Suppressor macrophage treated with lipopolysaccharide for 1 hour (primary cell): ENCODE measurements around the gene GOLGA2.

Source experiments
- DNase-seq, 3 donors: peaks; one replicate each; pipeline ENCODE4 v3.0.0-alpha.2; 2020 to 2022

GOLGA2 gene, protein sequence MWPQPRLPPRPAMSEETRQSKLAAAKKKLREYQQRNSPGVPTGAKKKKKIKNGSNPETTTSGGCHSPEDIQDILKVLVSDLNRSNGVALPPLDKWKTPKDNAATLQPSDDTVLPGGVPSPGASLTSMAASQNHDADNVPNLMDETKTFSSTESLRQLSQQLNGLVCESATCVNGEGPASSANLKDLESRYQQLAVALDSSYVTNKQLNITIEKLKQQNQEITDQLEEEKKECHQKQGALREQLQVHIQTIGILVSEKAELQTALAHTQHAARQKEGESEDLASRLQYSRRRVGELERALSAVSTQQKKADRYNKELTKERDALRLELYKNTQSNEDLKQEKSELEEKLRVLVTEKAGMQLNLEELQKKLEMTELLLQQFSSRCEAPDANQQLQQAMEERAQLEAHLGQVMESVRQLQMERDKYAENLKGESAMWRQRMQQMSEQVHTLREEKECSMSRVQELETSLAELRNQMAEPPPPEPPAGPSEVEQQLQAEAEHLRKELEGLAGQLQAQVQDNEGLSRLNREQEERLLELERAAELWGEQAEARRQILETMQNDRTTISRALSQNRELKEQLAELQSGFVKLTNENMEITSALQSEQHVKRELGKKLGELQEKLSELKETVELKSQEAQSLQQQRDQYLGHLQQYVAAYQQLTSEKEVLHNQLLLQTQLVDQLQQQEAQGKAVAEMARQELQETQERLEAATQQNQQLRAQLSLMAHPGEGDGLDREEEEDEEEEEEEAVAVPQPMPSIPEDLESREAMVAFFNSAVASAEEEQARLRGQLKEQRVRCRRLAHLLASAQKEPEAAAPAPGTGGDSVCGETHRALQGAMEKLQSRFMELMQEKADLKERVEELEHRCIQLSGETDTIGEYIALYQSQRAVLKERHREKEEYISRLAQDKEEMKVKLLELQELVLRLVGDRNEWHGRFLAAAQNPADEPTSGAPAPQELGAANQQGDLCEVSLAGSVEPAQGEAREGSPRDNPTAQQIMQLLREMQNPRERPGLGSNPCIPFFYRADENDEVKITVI

GRCh38 chr9:128275198-128276007 is at the start of gene GOLGA2:
Gene GOLGA2, minus strand, starts transcription at chr9:128276007. Its CDS starts 31 bp downstream, at chr9:128275976.
- peak in 2 of 3 donors; percentile 35 to 47 for DNase-seq

DNA sequence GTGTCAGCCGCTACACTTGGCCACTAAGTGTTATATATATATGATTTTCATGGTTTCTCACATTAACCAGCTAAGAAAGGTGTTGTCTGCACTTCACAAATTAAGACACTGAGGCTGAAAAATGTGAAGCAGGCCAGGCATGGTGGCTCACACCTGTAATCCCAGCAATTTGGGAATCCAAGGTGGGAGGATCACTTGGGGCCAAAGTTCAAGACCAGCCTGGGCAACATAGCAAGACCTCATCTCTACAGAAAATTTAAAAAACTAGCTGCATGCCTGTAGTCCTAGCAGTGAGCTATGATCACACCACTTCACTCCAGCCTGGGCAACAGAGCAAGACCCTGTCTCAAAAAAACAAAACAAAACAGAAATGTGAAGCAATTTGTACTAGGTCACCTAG is 48.6 kb upstream of the GOLGA2 start:
- DNase-seq, result no peak

DNA sequence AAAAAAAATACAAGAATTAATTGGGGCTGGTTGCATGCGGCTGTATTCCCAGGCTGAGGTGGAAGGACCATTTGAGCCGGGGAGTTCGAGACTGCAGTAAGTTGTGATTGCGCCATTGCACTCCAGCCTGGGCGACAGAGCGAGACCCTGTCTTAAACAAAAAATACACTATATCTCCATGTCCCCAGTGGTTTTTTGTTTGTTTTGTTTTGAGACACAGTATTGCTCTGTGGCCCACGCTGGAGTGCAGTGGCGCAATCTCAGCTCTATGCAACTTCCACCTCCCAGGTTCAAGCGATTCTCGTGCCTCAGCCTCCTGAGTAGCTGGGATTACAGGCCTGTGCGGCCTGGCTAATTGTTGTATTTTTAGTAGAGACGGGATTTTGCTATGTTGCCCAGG is 48.0 kb upstream of the GOLGA2 start:
- peak in 2 of 3 donors; percentile 10 to 25 for DNase-seq

DNA sequence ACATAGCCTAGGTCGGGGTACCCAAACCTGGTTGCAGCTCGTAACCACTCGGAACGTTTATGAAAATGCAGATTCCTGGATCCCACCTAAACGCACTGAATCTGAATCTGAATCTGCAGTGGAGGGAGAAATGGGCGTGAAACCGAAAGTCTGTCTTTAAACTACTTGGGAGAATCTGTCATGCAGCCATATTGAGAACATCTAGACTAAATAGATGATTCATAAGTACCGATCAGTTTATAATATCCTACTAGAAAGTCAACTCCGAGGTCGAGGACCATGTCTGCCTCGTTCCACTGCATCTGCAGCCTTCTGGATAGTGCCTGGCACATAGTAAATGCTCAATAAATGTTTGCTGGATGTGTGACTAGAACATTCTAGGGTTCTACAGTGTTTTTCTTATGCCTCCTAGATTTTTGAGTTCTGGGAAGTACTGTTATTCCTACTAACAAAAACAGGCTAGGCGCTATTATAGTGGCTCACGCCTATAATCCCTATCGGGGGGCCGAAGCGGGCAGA is 47.5 kb upstream of the GOLGA2 start:
- peak in 2 of 3 donors; percentile 9 to 37 for DNase-seq

GRCh38 chr9:128322404-128323211 is 46.8 kb upstream of the GOLGA2 start, which contains the start of the genes COQ4 and TRUB2:
Gene COQ4, plus strand, starts transcription at chr9:128322839. Its CDS starts 20 bp downstream, at chr9:128322859.
Gene TRUB2, minus strand, starts transcription at chr9:128322447. Its CDS starts 39 bp downstream, at chr9:128322408.
- DNase-seq, result peak; percentile 95 to 98 (median 97)

DNA sequence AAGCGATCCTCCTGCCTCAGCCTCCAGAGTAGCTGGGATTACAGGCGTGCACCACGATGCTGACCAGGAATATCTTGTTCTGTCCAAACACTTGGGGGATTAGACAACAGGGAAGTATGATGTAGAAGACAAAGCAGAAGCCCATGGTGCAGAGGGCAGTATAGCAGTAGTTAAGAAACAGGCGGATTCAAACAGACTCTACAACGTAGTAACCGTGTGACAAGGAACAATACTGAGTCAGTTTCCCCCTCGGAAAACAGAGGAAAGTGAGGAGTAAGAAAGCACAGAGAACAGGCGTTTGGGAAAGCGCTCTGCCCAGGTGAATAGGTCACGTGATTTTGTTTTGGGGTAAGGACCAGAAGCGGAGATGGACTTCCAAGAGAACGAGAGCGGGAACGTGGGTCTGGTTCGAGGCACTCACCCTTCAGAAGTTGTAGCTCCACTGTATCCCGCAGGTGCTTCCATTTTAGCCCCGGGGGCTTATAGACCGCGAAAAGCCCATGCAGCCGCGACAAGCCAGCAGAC is 46.1 kb upstream of the GOLGA2 start:
- peak in 1 of 3 donors; percentile 5 for DNase-seq

DNA sequence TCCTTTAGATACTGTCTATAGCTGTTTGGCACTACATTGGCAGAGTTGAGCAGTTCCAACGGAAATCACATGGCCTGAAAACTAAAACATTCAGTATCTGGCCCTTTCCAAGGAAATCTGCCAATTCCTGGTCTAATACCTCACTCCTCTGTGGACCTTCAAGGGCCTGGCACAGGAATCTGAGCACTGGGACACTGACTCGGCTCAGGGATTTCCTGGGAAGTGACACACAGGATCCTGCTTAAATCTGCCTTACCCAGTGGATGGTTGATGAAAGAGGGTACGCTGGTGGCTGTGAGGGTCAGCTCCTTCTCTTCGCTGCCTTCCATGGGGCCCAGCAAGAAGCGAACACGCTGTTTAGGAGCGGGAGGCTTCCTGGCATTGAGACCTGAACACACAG is 45.5 kb upstream of the GOLGA2 start:
- no peak for DNase-seq

- no peak for DNase-seq
These were observed 41.8 kb upstream of the GOLGA2 start for GRCh38 chr9:128317629-128318028.

DNA sequence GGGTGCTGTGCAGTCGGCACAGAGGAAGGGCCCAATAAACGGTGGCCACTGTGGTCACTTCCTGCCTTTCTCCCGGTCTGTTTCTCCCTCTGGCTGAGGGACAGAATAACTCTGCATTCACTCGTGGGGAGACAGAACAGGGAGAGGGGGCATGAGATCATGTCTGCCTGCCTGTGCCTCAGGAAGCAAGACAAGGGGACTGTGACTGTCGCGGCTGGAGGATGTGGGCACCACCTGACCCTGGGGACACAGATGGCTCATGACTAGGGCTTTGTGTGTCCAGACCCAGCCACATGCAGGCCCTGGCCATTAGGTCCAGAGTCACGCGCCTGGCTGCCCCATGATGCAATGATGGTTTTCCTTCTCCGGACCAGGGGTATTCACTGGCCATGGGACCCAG is 40.6 kb upstream of the GOLGA2 start:
- DNase-seq, result no peak

- no peak for DNase-seq
These were observed 38.9 kb upstream of the GOLGA2 start for GRCh38 chr9:128314697-128315096.

GRCh38 chr9:128310461-128310860 is 34.7 kb upstream of the GOLGA2 start:
- DNase-seq, result no peak

- no peak for DNase-seq
These were observed 33.7 kb upstream of the GOLGA2 start for GRCh38 chr9:128309551-128309950.

DNA sequence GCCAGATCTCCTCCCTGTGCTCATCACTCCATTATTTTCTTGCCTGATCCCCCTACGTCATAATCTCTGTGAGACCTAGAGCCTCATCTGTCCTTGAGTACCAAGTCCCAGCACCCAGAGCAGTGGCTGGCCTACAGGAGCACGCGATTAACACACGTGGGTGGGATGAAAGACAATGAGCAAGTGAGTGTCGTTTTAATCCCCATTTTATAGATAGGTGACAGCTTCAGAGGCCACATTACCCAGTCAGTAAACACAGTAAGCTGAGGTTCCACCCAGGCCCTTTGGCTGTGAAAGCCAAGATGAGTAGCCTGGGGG is 29.1 kb upstream of the GOLGA2 start:
- no peak for DNase-seq

DNA sequence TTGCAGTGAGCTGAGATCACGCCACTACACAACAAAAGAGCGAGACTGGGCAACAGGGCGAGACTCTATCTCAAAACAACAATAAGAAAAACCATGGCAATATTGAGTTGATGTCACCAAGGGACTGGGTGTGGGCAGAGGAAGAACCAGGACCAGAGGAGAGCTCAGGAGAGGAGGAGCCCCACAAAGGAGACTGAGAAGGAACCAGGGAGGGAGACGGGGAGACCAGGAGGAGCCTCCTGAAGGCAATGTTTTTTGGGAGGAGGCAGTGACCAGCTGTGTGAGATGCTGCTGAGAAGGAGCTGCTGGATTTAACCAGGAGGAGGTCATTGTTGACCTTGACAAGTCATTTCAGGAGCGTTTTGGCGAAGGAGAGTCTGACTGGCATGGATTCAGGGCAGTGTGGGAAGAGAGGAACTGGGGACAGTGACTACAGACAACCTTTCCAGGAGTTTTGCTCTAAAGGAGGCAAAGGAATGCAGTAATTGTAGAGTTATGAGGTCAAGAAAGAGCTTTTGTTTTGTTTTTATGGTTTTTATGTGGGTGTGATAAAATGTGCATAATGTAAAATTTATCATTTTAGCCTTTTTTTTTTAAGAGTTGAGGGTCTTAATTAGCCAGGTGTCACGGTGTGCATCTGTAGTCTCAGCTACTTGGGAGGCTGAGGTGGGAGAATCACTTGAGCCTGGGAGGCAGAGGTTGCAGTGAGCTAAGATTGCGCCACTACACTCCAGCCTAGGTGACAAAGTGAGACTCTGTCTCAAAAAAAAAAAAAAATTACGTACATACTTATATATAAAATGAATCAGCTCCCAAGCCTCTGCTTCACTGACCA is 28.5 kb upstream of the GOLGA2 start:
- no peak for DNase-seq

- DNase-seq, result no peak
These were observed 23.0 kb upstream of the GOLGA2 start for GRCh38 chr9:128298535-128299482.

DNA sequence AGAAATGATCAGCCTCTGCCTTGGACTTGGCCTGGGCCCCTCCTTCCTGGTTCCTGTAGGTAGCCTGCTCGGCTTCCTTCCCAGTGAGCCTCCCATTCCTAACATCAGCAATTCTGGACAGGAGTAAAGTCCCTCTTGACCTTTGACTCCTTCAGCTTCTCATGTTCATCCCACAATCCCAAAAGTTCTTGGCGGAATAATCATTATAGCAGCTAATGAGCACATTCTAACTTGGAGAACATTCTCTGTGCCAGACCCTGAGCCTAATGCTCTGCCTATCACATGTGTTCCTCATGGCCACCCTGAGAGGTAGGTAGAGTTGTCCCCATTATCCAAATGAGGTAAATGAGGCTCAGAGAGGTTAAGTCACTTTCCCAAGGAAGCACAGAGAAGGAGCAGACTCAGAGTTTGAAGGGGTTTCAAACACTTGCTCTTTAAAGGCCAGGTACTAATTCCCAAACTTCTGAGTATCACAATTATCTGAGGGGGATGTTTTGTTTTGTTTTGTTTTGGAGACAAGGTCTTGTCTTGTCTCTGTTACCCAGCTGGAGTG is 21.5 kb upstream of the GOLGA2 start:
- no peak for DNase-seq

DNA sequence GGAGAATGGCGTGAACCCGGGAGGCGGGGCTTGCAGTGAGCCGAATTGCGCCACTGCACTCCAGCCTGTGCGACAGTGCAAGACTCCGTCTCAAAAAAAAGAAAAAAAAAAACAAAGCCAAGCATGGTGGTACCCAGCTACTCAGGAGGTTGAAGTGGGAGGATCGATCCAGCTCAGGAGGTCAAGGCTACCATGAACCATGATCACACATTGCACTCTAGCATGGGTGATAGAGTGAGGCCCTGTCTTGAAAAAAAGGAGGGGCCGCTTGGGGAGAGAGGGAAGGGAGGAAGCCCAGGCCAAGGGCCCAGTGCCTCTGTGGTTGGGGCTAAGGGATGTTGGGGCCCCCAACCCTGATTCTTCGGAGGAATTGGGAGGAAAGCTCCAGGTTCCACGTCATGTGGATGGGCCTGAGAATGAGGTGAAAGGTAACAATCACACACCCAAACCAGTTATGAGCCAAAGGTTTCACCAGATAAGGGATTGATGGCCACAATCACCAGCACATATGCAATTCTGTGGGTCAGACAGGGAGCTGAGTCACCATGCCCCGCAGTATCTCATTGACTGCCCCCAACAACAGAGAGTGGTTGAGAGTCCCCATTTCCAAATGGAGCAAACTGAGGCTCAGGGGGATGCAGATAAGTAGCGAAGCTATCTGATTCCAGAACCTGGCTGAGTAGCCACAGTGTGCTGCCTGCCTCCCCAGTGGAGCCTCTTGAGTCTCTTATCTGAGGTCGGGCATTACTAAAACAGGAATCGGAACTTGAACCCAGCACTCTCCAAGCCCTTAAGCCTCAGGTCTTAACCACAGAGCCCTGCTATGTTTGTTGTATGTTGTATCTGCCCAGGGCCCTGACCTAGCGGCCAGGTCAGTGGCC is 20.8 kb upstream of the GOLGA2 start:
- no peak for DNase-seq

DNA sequence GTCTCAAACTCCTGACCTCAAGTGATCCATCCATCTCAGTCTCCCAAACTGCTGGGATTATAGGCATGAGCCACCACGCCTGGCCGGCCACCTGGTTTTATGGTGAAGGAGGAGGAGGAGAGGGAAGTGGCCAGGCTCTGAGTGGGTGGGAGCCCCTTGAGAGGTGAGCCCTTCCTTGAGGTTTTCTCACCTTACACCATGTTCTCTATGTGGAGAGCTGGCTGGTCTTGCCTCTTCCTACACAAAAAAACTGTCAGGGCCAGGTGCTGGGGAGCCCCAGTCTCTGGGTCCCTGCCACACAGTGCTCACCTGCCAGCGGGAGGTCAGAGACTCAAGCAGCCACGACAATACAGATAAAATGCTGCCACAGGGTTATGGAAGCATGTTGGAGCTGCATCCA is 18.3 kb upstream of the GOLGA2 start:
- no peak for DNase-seq
